NCI-H446 (cell line): Measurements from ENCODE around the gene CTSW.

ENCODE experiments used
- DNase-seq, 2 experiments: peaks; one replicate each; lab custom pipeline; 2025; lab: John Stamatoyannopoulos, UW

Gene CTSW

DNA sequence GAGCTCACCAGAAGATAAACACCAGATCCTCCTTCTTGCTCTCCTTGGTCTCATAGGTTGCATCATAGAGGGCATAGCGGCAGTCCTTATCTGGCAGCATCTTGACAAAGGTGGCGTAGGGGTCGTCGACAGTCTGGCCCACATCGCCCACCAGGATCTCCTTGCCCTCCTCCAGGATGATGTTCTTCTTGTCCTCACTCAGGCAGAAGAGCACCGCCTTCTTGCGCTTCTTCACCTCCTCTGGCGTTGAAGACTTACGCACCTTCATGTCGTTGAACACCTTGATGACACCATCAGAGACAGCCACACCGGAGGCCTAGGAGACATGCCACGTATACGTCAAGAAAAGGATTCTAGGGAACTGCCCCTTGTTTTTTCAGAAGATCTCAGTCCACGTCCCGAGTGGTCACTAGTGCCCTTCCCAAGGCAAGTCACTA, 23.7 kb upstream of the CTSW start:
- no peak for DNase-seq

DNA sequence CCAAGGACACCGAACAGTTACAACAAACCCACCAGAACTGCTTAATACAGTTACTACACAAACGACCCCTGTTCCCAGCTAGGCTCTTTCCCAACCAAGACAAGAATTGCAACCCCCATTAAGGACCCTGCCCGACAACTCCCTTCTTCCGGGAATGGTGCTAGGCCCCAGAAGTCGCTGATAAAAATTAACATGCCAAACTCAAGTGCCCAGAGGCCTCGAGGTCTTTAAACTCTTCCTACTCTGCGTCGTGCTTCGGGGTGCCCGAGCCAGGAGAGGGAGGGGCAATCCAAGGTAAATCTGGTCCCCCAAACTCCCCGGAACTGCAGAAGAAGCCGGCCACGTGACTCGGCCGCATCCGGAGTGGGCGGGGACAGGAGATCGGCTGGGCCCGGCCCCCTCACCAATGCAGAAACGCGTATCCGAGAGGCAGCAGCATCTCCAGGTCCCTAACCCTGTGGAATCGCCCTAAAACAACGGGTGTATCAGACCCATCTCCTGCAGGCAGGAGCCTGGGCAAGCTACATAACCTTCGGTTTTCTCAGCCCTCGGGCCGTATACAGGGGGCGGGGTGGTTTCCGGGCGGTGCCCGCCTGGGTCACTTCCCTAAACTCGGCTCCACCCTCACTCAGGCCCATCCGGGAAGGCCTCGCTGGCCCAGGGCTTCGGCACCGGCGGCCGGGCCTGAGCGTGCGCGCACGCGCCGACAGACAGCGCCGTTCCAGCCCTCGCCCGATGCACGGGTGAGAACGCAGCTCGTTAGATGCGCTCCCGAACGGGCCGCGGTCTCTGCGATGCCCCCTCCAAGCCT, 22.7 kb upstream of the CTSW start:
- peak; percentile 39 to 70 for DNase-seq

GRCh38 chr11:65857500-65857852, 22.2 kb upstream of the CTSW start:
- peak in 1 of 2 experiments; percentile 76 for DNase-seq

DNA sequence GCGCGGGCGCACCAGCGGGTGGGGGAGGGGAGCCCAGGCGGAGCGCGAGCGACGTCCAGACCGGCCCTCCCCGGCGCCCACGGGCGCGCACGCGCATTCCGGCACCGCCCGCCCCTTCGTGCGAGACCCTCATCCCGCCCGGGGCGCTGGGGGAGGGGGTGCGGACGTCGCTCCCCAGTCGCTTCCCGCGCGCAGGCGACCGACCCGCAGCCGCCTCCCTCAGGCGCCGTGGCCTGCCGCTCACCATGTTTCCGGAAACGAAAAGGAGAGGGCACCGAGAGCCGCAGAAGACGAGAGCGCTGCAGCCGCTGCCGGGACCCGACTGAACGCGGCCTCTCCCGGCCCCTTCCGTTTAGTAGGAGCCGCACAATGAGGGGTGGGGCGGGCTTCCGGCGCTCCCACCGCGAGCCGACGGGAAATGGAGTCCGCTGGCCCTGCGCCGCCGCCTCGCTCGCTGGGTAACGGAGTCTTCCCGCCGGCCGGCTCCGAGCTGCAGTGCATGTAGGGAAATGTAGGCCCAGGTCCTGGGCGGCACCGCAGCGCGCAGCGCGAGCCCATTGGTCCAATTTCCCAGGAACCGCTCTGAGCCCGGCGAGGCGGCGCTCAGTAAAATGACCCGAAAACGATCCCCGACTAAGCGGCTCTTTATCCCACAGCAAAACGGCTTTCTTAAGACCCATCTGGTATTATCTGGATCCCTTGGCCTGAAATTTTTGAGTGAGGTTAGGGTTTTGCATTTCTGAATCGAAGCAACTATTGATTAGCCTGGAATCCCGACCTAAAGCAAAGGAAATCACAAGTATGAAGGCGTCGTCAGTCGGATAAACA, 21.6 kb upstream of the CTSW start, which contains the start of gene CFL1:
Gene CFL1, minus strand, starts transcription at position 328 of the 828 bp plus-strand sequence. Its CDS starts 81 bp downstream, at position 247.
- peak; percentile 96 to 99 for DNase-seq

- no peak for DNase-seq
Measured at GRCh38 chr11:65858681-65859087, 21.0 kb upstream of the CTSW start.

DNA sequence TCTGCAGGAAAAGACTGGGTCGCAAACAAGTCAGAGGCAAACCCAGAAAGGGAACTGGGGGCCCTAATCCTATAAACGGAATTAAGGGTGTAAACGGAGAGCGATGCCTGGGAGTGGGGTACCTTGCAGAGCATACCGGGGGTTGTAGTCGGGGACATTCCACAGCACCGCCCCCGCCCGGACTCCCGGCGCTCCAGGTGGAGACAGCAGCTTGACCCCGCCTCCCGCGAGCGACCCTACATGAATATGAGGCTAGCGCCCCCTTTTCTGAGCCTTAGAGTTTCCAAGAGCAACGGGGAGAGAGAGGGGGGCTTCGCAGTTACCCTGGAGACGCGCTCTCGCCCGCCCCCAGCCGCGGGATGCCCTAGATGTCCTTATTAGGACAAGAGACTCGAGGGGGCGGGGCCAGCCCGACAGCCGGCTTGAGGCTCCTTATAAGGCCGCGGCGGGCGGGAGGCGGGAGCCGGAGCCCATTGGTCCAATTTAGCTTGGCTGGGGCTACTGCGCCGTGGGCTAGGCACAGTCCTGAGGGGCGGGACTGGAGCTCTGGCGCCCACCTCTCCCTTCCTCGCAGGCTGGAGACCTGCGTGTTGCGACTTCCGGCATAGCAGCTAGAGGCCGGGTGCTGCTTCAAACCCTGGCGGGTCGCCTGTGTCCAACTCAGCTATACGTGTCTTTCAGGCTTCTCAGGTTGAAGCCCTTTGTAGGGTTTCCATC, 20.4 kb upstream of the CTSW start:
- DNase-seq = peak; percentile 99

DNA sequence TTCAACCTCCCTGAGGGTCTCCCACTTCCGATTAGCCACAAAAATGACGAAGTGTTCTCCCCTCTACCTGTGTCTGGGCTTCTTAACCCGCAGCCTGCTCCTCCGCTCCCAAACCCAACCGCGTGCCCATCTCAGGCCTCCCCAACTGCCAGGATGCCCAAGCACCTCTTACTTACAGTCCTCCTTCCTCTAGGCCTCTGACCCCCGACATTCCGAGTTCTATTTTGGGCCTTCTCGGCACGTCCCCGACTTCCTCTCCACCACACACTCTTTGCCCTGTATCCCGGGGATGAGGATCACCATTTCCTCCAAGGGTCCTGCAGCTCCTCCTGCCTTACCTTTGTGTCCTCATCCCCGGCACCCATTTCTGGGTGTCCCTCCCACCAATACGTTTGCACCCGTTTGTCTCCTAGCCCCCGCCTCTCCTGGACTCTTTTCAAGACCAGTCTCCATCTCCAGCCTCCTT, 19.8 kb upstream of the CTSW start:
- peak in 1 of 2 experiments; percentile 90 for DNase-seq

DNA sequence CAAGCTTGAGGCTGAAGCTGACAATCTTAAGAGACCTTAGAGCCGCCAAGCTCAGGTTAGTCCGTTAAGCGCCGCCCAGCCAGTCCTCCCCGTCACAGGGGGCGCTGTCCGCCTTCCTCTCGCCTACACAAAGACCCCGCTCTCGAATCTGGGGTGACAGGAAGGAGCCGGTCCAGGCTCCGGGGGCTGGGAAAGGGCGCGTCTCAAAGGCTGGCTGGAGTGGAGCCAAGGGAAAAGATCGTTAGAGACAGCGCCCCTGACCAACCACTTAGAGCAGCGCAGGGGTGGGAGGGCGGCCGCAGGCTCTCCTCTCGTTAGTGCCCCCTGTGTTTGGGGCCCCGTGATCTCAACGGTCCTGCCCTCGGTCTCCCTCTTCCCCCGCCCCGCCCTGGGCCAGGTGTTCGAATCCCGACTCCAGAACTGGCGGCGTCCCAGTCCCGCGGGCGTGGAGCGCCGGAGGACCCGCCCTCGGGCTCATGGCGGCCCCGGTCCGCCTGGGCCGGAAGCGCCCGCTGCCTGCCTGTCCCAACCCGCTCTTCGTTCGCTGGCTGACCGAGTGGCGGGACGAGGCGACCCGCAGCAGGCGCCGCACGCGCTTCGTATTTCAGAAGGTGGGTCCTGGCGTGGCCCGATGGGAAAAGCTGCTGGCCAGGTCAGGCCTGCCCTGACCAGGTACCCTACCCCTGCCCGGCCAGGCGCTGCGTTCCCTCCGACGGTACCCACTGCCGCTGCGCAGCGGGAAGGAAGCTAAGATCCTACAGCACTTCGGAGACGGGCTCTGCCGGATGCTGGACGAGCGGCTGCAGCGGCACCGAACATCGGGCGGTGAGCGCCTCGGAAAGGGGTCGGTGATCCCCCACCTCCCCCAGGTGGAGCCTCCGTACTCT, 19.1 kb upstream of the CTSW start, which contains the start of gene MUS81:
Gene MUS81, plus strand, starts transcription at position 156 of the 887 bp plus-strand sequence. Its CDS starts 321 bp downstream, at position 477.
- DNase-seq = peak; percentile 95 to 98

GRCh38 chr11:65861165-65861505, 18.5 kb upstream of the CTSW start:
- DNase-seq = no peak

DNA sequence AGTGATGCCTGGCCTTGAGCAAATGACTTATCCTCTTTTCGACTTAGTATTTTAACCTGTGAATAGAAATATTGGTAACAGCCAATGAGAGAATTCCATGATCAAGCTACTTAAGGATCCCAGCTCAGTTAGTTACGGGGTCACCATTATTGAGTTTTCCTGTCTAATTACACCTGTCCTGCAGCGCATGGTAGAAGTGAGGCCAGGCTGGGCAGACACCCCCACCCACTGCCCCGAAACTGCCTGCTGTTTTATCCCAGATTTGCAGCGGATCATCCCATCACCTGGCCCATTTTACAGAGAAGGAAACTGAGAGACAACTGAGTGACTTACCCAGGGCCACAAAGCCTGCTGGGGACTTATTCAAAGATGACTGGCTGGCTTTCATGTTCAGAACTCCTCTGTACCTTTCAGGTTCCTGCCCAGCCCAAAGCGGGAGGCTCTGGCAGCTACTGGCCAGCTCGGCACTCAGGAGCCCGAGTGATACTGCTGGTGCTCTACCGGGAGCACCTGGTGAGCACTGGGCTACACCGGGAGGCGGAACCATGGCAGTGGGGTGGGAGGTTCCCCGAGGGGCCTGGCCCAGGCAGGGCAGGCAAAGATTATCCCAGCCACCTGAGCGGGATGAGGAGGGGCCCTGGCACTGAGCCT, 18.0 kb upstream of the CTSW start:
- no peak for DNase-seq

DNA sequence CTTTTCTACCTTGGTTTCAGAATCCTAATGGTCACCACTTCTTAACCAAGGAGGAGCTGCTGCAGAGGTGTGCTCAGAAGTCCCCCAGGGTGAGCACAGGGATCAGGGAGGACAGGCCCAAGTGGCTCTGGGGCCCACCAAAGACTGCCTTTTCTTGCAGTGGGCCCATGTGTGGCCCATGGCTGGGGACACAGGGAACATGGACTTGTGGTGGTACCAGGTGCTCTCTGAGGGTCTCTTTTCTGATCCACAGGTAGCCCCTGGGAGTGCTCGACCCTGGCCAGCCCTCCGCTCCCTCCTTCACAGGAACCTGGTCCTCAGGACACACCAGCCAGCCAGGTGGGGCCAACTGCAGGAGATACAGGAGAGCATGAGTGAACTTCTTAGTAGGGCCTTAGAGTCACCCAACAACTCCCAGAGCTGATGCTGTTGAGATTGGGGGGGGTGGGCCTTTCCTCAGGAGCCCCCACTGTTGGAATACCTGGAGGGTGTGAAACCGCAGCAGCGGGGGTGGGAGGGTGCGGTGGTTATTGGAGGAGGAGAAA, 17.4 kb upstream of the CTSW start:
- no peak for DNase-seq

- peak in 1 of 2 experiments; percentile 29 for DNase-seq
Measured at GRCh38 chr11:65862941-65863888, 16.4 kb upstream of the CTSW start.

DNA sequence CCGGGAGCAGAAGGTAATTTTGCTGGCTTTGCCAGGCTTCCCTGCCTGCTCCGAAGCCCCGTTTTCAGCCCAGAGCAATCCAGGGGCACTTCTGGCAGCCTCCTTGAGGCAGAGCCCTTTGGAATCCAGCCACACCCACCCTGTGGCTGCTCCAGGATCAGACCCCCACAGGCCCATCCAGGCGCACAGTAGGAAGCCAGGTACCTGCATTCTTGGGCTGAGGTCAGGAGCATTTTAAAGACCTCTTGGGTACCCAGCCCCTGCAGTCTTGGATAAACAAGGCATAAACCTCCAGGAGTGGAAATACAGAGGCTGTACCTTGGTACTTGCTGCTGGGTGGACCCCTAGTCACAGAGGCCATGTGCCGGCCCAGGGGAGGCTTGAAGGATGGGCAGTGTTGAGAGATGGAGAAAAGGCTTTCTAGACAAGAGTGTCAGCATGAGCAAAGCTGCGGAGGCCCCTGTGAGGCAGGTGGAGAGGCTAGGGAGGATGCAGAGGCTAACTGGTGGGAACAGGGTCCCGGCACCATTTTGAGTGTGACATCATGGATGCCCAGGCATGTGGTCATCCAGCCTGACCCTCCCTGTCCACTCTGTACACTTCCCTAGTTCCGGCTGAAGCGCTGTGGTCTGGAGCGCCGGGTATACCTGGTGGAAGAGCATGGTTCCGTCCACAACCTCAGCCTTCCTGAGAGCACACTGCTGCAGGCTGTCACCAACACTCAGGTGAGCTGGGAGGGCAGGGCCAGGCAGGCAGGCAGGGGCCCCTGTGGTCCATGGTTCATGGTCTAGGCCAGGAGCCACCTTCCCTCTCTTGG, 15.5 kb upstream of the CTSW start:
- DNase-seq = no peak

DNA sequence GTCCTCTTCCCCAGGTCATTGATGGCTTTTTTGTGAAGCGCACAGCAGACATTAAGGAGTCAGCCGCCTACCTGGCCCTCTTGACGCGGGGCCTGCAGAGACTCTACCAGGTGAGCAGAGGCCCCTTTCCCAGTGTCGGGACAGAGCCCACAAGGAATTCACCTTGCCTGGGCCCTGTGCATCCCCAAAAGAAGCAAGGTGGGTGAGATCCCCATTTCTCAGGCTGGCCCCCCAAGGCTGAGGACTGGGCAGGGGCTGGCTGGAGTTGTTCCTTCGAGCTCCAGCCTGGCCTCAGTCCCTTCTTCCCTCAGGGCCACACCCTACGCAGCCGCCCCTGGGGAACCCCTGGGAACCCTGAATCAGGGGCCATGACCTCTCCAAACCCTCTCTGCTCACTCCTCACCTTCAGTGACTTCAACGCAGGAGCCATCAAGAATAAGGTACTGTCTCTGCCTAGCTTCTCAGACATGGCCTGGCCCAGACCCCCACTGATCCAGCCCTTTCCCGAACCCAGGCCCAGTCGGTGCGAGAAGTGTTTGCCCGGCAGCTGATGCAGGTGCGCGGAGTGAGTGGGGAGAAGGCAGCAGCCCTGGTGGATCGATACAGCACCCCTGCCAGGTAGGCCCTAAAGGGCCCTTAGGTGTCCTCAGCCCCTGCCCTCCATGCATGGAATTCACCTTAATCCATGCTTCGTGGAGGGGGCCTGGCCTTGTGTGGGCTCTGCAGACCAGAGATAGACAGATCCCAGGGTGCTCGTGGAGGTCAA, 14.7 kb upstream of the CTSW start:
- no peak for DNase-seq

- DNase-seq = no peak
Measured at GRCh38 chr11:65865550-65866172, 14.0 kb upstream of the CTSW start.

DNA sequence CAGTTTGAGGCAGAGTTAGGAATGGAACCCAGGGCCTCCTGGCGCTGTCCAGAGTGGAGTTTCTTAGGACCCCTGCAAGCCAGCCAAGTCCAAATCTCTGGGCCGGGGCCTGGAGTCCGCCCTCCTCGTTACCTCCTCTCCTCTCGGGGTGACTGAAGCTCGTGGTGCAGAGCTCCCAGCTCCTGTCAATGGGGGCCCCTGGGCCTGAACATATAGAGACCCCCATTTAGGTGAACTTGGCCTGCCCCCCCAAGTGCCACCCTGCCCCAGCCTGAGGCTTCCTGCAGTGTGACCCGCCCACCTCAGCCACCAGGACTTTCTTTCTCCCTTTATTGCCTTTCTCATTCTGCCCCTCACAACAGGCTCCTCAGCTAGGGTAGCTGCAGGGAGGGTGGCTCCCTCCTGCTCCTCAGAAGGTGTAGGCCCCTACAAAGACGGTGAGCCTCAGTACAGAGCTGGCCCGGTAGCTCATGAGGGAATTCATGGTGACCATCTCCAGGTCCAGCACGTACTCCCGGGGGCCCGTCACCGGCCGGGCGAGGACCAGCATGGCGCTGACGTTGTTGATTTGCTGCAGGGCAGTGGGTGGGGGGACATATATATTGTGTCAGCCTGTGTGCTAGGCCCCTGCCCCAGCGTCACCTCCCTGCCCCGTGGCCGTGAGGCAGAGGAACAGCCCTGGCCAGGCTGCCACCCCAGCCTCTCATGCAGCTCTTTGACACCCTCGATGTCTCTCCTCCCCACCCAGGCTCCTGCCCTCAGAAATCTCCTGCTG, 12.9 kb upstream of the CTSW start:
- no peak for DNase-seq
